ENCODE measurements around the gene STAT5B.

- no peak for TF ChIP-seq CTCF (IDR thresholded peaks at IDR 0.05)
- TF ChIP-seq POLR2AphosphoS5 (IDR thresholded peaks at IDR 0.05; ENCODE audit: low read depth, low read length): no peak
- TF ChIP-seq SIN3A (IDR thresholded peaks at IDR 0.05; ENCODE audit: borderline replicate concordance, insufficient read depth, low read depth, low read length): no peak
These were observed 3.8 kb upstream of the STAT5B start for GRCh38 chr17:42279776-42280630.
